Neutrophil (primary cell): ENCODE results near the gene MRPL34.
A peak's percentile ranks its signal among the peaks of the same experiment; 100 is the strongest.

Source experiments
- H3K27ac ChIP-seq: fragments of 200-600 bp; sonication (generic); 2 replicates; pipeline ENCODE4 v1.5.1; 2016; ENCODE audit warnings: mild to moderate bottlenecking, moderate library complexity
- H3K27me3 ChIP-seq: fragments of 200-600 bp; sonication (generic); 2 replicates; pipeline ENCODE4 v1.6.0; 2016; ENCODE audit warnings: mild to moderate bottlenecking
- H3K36me3 ChIP-seq: fragments of 200-600 bp; sonication (generic); 2 replicates; pipeline ENCODE4 v1.5.1; 2017
- H3K4me1 ChIP-seq, 2 experiments: fragments of 200-600 bp in 1 of 2; sonication (generic) in 1 of 2; 1 replicate in 1 of 2; 2 replicates in 1 of 2; pipeline versions ENCODE4 v1.5.1 to v1.6.1; 2013 to 2016; ENCODE audit warnings: low read depth in 1 of 2, low read length in 1 of 2, mild to moderate bottlenecking in 1 of 2, moderate library complexity in 1 of 2; ENCODE audit not compliant: control insufficient read depth in 1 of 2, insufficient read depth in 1 of 2
- H3K4me3 ChIP-seq, 2 experiments: fragments of 200-600 bp in 1 of 2; sonication (generic) in 1 of 2; 1 replicate in 1 of 2; 2 replicates in 1 of 2; pipeline ENCODE4 v1.5.1; 2013 to 2016; ENCODE audit warnings: low read depth in 1 of 2, low read length in 1 of 2, mild to moderate bottlenecking in 1 of 2, moderate library complexity in 1 of 2
- H3K9me3 ChIP-seq: fragments of 200-600 bp; sonication (generic); 2 replicates; pipeline ENCODE4 v1.5.1; 2016
- TF ChIP-seq, protein P1 (sequence below): fragments of 200-600 bp; sonication (generic); IDR thresholded peaks from 2 replicates; pipeline ENCODE4 v1.5.1; 2016; ENCODE audit warnings: antibody characterized with exemption

Gene MRPL34

DNA sequence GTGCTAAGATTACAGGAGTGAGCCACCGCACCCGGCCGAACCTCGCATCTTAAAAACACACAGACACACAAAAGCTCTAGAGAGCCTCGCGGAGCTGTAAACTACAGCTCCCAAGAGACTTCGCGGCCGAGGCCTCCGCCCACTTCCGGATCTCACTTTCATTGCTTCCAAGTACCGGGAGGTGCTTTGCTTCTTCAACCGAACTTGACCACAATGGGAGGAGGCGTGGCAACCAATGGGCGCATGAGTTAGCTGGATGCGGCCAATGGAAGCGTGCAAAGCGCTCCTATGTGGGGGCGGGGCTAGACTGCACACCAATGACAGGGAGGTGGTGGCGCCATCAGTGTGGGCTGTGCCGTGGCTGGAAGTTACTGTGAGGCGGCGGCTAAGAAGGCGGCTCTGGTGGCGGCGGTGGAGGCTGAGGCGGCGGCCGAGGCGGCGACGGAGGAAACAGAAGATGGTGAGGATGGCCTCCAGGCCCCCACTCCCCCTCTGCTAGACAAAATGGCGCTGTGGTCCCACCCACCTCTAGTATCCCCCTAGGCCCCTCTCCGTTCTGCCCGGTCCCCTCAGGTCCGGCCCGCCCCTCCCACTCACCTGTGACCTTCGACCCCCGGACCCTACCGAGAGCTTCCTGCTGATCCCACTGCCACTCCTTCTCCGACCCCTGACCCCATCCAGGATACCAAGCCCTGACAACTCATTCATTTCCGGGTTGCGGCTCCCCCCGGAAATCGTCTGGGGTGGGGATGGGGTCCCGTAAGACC lies 3.7 kb downstream of the MRPL34 start, which contains the start of gene DDA1:
DDA1 (plus strand) TSS at position 366 of the 767 bp plus-strand sequence; CDS start at position 458, 92 bp downstream.
- H3K4me1 ChIP-seq, result peaks cover 36% of the 10 kb centered on the region in 2 experiments
- H3K36me3 ChIP-seq, result peaks cover 19% of the 10 kb centered on the region
- no peaks in the 10 kb centered on the region for H3K27me3 ChIP-seq
- no peaks in the 10 kb centered on the region for H3K9me3 ChIP-seq
- peak within 1 kb of the TSS; percentile 83 to 86 for H3K4me3 ChIP-seq
- TF ChIP-seq, protein P1, sequence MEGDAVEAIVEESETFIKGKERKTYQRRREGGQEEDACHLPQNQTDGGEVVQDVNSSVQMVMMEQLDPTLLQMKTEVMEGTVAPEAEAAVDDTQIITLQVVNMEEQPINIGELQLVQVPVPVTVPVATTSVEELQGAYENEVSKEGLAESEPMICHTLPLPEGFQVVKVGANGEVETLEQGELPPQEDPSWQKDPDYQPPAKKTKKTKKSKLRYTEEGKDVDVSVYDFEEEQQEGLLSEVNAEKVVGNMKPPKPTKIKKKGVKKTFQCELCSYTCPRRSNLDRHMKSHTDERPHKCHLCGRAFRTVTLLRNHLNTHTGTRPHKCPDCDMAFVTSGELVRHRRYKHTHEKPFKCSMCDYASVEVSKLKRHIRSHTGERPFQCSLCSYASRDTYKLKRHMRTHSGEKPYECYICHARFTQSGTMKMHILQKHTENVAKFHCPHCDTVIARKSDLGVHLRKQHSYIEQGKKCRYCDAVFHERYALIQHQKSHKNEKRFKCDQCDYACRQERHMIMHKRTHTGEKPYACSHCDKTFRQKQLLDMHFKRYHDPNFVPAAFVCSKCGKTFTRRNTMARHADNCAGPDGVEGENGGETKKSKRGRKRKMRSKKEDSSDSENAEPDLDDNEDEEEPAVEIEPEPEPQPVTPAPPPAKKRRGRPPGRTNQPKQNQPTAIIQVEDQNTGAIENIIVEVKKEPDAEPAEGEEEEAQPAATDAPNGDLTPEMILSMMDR, result peak; percentile 56
- peak within 1 kb of the TSS; percentile 78 for H3K27ac ChIP-seq

- H3K27me3 ChIP-seq, result no peaks in the 10 kb centered on the region
- peaks cover 25% of the 10 kb centered on the region for H3K36me3 ChIP-seq
- peak overlapping the region; percentile 78 for H3K27ac ChIP-seq
- peak overlapping the region; percentile 83 to 86 for H3K4me3 ChIP-seq
- TF ChIP-seq, protein P1, result no peak
- no peaks in the 10 kb centered on the region for H3K9me3 ChIP-seq
- H3K4me1 ChIP-seq, result peaks cover 30 to 32% of the 10 kb centered on the region in 2 experiments
Measured at GRCh38 chr19:17309965-17310461, 4.3 kb downstream of the MRPL34 start.

DNA sequence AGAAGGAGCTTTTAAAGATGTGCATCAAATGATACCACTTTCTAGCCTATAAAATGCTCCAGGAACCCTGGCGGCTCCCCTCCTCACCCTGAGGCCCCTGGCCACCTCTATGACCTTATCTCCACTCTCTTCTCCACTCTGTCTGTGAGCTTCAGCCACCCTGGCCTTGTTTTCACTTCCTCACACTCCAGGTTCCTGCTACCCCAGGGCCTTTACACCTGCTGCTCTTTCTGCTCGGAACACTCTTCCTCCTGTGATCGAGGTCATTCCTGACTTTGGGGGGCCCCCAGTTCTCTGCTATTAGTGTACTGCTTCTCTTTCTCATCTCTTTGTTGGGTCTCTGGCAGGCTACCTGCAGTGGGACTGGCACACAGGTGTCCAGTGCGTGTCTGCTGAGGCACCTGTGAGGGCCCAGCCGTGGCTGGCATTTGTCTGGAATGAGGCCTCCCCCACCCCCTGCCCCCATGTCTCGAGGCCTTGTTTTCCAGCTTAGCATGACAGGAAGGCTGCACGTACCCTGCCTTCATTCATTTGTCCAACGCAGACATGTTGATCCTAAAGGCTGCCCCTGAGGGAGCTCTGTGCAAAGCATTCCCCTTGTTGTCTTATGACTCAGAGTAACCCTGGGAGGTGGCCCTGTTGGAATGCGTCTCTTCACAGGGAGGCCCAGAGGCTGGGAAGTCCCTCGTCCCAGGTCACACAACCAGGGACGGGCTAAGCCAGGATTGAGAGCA lies 6.0 kb downstream of the MRPL34 start:
- Histone ChIP-seq H3K9me3 (no peaks in the 10 kb centered on the region), H3K27ac (no peak overlapping the region), H3K27me3 (no peaks in the 10 kb centered on the region), H3K36me3 (peaks cover 36% of the 10 kb centered on the region), H3K4me1 (peaks cover 14 to 16% of the 10 kb centered on the region in 2 experiments), H3K4me3 (no peak overlapping the region)
- TF ChIP-seq, protein P1, result no peak

DNA sequence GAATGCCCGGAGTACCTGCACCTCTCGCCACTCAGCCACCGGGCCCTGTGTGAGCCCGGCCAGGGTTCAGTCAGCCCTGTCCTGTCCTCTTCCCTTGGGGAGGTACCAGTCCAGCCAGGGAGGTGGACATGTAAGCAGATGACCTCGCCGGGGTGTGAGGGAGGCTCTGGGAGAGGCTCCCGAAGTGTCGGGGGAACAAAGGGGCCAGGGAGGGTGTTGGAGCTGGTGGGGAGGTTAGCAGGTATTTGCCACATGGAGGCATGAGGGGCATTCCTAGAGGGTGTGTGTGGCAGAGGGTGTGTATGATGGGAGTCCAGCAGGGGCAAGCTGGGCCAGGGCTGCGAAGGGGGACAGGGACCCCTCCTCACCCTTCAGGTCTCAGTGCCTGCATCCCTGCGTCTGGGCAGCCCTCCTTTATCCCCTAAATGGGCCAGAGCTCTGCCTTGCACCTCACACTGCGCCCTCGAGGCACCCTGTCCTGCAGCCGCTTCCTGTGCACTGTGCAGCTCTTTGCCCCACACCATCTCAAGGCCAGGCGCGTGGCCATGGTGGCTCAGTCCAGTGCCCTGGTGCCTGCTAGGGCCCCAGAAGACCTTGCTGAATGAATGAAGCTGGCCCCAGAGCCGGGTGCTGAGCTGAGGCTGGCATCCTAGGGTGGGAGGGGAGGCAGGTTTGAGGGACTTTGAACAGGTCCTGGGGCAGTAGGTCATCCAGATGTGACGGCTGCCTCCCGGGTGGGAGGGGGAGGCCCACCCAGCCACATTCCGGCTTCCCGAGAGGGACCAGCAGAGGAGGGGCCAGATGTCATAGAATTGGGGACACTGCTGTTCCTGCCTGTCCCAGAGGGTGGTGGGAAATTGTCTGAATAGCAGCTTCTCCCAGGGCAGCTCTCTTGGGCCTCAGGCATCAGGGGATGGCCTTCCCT lies 6.8 kb downstream of the MRPL34 start:
- Histone ChIP-seq H3K27ac (no peak overlapping the region), H3K4me3 (no peak overlapping the region), H3K27me3 (no peaks in the 10 kb centered on the region), H3K36me3 (peaks cover 36% of the 10 kb centered on the region), H3K4me1 (peaks cover 18% of the 10 kb centered on the region in 2 experiments), H3K9me3 (no peaks in the 10 kb centered on the region)
- TF ChIP-seq, protein P1, result no peak
